Skeletal muscle cell (primary cell): ENCODE results near the gene ZNF587.
"Not testable (repeated sequence)": the region's sequence is repeated elsewhere in the genome, so short reads cannot be mapped to it uniquely, and the experiment has no call there.

Source experiments
- DNase-seq: peaks from one replicate; pipeline ENCODE4 v3.0.0-alpha.2; 2010; ENCODE audit warnings: low read depth
- H3K4me3 ChIP-seq: 2 replicates; pipeline ENCODE4 v1.5.1; 2011; ENCODE audit warnings: low read depth, mild to moderate bottlenecking, control low read depth, low read length, moderate library complexity

ZNF587 gene

GRCh38 chr19:57849666-57850473, at the start of gene ZNF587:
Gene ZNF587 (plus strand): TSS chr19:57849859. CDS start chr19:57850039, 180 bp downstream.
- H3K4me3 ChIP-seq, result peak within 1 kb of the TSS; percentile 76
- DNase-seq, result peak; percentile 56

DNA sequence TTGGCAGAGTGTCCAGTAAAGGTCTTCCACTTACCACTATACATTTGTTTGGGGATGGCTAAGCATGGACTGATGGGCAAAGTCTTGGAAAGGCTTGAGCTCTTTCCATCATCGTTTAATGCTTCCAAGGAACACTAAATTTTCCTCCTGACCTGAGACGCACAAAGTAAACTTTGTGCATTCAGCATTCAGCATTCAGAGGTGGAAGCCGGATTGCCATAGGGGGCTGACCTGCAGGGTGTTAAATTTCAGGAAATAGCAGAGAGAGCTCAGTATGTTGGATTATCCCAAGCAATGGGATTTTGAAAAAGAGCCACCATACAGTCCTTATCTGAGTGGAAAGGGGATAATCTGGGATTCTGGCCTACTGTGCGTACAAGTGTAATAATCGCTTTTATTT, 49.0 kb upstream of the ZNF587 start:
- H3K4me3 ChIP-seq, result no peak overlapping the region
- DNase-seq, result no peak

DNA sequence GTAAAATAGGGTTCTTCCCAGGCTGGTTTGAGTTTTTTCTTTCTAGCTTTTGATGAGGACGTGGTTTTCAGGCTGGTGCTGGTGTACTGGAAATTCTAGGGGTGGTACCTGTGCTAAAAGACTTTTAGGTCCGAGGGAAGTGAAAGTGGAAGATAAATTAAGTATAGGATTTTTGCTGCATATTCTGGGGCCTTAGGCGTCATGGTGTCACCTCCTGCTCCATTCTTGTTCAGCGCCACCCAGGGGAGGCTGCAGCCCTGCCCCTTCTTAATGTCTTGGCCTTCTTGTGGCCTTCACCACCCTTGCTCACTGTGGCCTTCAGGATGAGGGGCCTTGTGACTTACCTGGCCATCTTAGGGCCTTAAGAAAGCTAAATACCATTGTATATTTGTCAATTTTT, 47.4 kb upstream of the ZNF587 start:
- H3K4me3 ChIP-seq, result no peak overlapping the region
- no peak for DNase-seq

- peak overlapping the region; percentile 65 for H3K4me3 ChIP-seq
- DNase-seq, result no peak
Observed at GRCh38 chr19:57803265-57803593, 46.4 kb upstream of the ZNF587 start.

DNA sequence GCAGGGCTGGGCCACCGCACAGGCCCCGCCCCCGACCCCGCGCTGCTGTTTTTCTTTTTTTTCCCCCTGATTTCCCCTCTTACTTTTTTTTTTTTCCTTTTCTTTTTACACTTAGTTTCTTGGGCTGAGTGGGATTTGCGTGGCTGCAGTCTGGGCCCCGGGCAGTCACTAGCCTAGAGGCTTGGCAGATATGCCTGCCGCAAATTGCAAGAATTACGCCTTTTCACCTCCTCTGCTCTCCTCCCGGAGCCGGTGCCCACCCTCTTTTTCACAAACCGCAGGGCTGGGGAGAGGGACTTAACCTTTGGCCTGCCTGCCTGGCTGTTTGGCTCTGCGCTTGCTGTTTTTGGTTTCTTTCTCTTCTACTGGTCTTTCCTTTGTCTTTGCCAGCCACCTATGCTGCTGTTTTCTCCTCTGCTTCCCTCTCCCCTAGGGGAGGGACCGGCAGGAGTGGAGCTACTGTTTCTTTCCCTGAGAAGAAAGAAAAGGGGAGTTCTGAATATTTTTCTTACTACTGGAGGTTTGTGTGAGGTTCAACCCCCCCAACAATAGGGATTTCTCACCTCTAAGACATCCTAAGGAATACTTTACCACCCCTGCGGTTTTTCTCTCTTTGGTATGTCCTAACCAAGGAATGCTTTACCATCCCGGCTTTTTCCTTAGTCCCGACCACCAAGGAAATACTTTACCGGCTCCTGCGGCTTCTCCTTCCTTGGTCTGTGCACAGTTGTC, 45.9 kb upstream of the ZNF587 start:
- peak; percentile 56 for DNase-seq

GRCh38 chr19:57807541-57807940, 42.1 kb upstream of the ZNF587 start:
- no peak for DNase-seq
- H3K4me3 ChIP-seq, result no peak overlapping the region

More for the DNA sequence above, 45.9 kb upstream of the ZNF587 start:
- H3K4me3 ChIP-seq, result peak overlapping the region; percentile 65

GRCh38 chr19:57810410-57811295, 39.0 kb upstream of the ZNF587 start:
- not testable (repeated sequence) for H3K4me3 ChIP-seq, DNase-seq

DNA sequence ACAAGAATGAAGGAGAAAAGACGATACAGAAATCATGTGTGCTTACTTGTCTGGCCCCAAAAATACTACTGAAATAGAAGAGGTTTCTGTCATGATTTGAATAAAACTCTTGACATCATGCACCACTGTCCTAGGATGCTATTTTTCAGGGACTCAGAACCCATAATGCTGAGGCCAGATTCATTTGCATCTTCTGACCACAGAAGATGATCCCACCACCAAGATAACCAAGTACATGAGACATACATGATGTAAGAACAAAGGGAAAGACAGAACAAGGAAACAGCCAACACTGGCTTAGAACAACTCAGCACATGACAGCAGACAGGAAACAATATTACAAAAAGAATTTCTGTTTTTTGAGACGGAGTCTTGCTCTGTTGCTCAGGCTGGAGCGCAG, 37.4 kb upstream of the ZNF587 start:
- no peak for DNase-seq

DNA sequence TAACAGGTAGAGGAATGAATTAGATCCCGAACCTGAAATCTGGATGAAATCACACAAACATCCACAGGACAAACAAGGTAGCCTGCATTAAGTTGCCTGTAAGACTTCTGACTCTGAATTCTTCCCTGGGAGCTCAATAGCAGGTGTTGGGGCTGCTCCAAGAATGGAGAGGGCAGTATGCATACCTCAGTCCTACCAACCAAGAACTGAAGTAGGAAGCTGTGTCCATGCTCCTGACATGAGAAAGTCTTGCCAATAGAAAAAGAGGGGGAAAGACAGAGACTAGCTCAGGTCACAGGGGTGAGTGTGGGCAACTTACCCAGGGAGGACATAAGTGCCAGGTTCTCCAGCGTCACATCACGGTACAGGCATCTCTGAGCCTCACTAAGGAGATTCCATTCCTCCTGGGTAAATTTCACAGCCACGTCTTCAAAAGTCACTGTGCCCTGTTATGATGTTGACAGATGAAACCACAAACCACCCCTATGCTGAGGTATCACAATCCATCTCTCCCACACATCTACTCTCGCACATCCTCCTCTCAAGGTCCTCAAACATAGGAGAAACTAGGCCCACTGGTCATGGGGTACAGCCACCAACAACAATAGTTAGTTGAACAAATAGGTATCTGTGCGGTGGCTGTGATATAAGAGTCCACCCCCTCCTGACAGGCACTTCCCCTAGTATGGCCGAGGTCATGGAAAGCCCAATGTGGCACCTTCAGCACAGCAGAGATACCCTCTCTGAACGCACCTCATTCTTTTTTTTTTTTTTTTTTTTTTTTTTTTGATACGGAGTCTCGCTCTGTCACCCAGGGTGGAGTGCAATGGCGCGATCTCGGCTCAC, 36.5 kb upstream of the ZNF587 start:
- H3K4me3 ChIP-seq, DNase-seq: not testable (repeated sequence)

More for the DNA sequence above, 37.4 kb upstream of the ZNF587 start:
- no peak overlapping the region for H3K4me3 ChIP-seq

- DNase-seq, result no peak
- H3K4me3 ChIP-seq, result peak overlapping the region; percentile 81
Observed at GRCh38 chr19:57813919-57814504, 35.6 kb upstream of the ZNF587 start.

DNA sequence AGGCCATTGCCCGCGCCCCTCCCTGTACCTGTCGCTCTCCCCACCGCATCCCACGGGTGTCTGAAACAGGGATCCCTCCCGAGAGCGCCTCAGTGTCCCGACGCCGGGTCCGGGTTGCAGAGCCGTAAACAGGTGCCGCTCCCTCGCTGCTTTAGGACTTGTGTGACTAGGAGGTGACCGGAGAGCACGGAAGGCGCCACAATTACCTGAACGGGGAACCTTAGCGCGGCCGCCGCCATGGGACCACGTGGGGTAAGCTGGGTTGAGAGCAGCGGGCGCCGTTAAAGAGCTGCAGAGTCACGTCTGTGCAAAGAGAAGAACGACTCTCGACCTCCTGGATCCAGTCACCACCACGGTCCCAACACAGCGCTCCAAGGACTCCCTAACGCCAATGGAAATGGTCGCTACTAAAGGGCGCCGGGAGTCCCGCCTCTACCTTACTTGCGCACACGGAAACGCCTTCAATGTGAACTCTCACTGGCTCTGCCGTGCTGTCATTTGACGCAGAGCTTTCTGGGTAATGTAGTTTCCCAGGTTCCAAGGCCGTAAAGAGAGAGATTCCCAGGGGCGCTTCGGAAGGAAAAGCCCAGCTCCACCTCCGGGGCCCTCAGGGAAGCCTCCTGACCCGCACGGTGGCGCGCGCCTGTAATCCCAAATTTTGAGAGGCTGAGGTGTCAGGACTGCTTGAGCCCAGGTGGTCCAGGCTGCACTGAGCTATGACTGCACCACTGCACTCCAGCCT, 35.0 kb upstream of the ZNF587 start, which contains the start of gene ZNF552:
TSS of gene ZNF552 (minus strand) at position 409 of the 742 bp plus-strand sequence. CDS start at position 239, 170 bp downstream.
- peak; percentile 67 for DNase-seq
- peak within 1 kb of the TSS; percentile 81 for H3K4me3 ChIP-seq

DNA sequence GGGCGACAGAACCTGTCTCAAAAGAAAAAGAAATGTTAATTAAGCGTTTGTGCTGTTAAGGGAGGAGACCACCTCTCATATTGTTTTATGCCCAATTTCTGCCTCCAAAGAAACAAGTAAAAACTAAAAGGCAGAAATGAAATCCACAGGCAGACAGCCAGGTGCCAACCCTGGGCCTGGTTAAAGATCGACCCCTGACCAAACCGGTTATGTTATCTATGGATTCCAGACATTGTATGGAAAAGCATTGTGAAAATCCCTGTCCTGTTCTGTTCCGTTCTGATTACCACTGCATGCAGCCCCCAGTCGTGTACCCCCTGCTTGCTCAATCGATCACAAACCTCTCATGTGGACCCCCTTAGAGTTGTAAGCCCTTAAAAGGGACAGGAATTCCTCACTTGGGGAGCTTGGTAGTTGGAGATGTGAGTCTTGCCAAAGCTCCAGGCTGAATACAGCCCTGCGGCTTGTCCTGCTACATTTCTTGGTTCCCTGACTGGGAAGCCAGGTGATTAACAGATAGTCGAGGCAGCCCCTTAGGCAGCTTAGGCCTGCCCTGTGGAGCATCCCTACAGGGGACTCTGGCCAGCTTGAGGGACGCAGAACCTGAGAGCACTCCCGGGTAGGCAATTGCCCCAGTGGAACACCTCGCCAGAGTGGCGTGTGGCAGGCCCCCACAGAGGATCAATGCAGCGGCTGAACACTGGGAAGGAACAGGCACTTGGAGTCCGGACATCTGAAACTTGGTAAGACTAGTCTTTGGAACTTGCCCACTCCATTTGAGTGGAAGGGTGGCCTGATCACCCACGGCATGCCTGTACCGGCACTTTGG, 34.2 kb upstream of the ZNF587 start:
- H3K4me3 ChIP-seq, result peak overlapping the region; percentile 81
- no peak for DNase-seq

DNA sequence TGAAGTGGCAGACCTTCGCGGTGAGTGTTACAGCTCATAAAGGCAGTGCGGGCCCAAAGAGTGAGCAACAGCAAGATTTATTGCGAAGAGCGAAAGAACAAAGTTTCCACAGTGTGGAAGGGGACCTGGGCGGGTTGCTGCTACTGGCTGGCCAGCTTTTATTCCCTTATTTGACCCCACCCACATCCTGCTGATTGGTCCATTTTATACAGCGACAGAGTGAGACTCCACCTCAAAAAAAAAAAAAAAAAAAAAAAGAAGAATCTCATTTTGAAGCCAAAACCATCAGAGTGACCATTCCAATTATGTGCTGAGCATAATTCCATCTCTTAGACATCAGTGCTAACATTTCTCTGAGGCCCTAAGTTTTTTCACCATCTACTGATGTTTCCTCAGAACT, 33.0 kb upstream of the ZNF587 start:
- no peak overlapping the region for H3K4me3 ChIP-seq
- DNase-seq, result no peak

DNA sequence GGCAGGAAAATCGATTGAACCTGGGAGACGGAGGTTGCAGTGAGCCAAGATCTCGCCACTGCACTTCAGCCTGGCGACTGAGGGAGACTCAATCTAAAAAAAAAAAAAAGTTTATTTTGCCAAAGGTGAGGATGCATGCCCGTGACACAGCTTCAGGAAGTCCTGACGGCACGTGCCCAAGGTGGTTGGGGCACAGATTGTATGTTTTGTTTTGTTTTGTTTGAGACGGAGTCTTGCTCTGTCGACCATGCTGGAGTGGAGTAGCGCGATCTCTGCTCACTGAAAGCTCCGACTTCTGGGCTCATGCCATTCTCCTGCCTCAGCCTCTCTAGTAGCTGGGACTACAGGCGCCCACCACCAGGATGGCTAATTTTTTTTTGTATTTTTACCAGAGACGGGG, 31.7 kb upstream of the ZNF587 start:
- no peak overlapping the region for H3K4me3 ChIP-seq
- DNase-seq, result no peak

GRCh38 chr19:57818378-57818777, 31.3 kb upstream of the ZNF587 start:
- no peak for DNase-seq
- no peak overlapping the region for H3K4me3 ChIP-seq

- H3K4me3 ChIP-seq, result peak overlapping the region; percentile 99
- peak; percentile 83 for DNase-seq
Observed at GRCh38 chr19:57819475-57820148, 30.0 kb upstream of the ZNF587 start.
